Fibroblast of skin of scalp (primary cell): ENCODE results near the gene KIF21B.
"Not testable (repeated sequence)": the region's sequence is repeated elsewhere in the genome, so short reads cannot be mapped to it uniquely, and the experiment has no call there.

Experiments
- DNase-seq: peaks from one replicate; pipeline ENCODE4 v3.0.0-alpha.2; 2013

The KIF21B gene

GRCh38 chr1:200935286-200935962 is 88.1 kb downstream of the KIF21B start:
- DNase-seq: not testable (repeated sequence)

GRCh38 chr1:200934676-200935245 is 88.8 kb downstream of the KIF21B start:
- no peak for DNase-seq

GRCh38 chr1:200931776-200932175 is 91.7 kb downstream of the KIF21B start:
- DNase-seq: no peak

GRCh38 chr1:200930285-200930684 is 93.2 kb downstream of the KIF21B start:
- DNase-seq: not testable (repeated sequence)

- no peak for DNase-seq
Observed at GRCh38 chr1:200929530-200930278, 93.8 kb downstream of the KIF21B start.

- DNase-seq: peak; percentile 59
Observed at GRCh38 chr1:200925831-200926230, 97.7 kb downstream of the KIF21B start.

GRCh38 chr1:200923601-200924000 is 99.9 kb downstream of the KIF21B start:
- DNase-seq: peak; percentile 48

GRCh38 chr1:200922406-200922805 is 101.1 kb downstream of the KIF21B start:
- DNase-seq: no peak

- DNase-seq: no peak
Observed at GRCh38 chr1:200921571-200922110, 101.9 kb downstream of the KIF21B start.
